Measurements from ENCODE around the gene CDCA3.
A peak's percentile ranks its signal among the peaks of the same experiment; 100 is the strongest.
"Not testable (repeated sequence)": the region's sequence is repeated elsewhere in the genome, so short reads cannot be mapped to it uniquely, and the experiment has no call there.

CDCA3 gene
- 1.3 to 2.5 (median 2.3) reads per million in 4 experiments for total RNA-seq

DNA sequence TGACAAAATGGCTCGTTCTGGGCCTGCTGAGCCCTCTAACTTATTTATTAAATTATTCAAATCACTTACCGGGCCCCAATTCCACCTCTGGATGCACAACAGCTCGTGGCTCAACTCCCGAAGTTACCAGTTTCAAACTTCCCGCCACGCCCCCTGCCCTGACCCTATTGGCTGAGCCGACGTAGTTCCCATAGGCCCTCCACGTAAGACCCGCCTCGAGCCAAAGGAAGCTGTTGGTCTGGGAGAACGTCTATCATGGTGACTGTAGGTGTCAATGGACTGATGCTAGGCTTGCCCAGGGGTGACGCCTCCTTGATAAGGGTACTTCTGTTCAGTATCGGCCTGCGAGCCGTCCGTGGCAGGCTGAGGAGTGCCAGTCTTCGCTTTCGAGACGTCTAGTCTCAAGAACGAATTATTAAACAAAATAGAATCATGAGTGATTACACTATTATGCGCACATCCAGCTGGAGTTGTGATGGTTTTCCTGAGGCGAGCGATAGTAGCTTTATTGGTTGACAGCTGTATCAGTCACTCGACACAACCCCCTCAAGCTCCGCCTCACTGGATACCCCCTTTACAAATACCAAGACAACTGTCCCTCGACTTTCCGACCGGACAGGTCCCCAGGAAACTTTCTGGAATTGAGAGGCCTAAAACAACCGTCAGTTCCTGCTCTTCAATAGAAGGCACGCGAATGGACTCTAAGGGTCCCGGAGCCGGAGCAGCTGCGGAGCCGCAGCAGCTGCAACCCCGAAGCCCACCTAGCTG, at the start of gene CDCA3:
TSS of gene CDCA3 (minus strand) at position 134 of the 768 bp plus-strand sequence. CDS start 334 bp downstream, outside the sequence.
- peak; percentile 86 for DNase-seq

DNA sequence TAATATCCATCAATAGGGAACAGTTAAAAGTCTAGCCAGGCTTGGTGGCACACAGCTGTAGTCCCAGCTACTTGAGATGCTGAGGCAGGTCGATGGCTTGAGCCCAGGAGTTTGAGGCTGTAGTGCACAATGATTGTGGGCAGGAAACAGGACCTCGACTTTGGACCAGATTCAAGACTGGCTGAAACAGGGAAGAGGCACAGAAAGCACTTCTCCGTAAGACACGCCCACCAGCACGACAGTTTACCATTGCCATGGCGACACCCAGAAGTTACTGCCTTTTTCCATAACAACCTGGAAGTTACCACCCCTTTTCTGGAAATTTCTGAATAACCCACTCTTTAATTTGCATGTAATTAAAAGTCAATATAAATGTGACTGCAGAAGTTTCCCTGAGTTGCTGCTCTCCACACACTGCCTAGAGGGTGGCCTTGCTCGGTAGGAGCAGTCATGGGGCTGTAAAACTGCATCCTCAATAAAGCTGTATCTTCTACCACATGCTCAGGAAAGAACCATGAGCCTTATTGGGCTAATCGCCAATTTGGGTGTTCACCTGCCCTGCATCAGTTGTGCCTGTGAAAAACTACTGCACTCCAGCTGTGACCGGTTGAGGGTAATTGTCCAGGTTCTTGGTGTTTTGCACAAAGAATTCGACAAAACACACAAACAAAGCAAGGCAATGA, 48.9 kb upstream of the CDCA3 start:
- no peak for DNase-seq

DNA sequence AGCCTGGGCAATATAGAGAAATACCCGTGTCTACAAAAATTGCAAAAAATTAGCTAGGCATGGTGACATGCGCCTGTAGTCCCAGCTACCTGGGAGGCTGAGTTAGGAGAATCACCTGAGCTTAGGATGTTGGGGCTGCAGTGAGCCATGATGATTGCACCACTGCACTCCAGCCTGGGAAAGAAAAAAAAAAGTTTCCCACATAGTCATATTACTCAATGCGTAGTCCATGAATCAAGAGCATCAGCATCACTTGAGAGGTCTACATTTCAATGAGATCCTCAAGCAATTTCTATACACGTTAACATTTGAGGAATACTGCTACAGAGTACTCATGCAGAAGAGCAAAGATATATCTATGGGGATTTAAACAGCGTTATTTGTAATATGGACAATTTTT, 48.3 kb upstream of the CDCA3 start:
- no peak for DNase-seq

DNA sequence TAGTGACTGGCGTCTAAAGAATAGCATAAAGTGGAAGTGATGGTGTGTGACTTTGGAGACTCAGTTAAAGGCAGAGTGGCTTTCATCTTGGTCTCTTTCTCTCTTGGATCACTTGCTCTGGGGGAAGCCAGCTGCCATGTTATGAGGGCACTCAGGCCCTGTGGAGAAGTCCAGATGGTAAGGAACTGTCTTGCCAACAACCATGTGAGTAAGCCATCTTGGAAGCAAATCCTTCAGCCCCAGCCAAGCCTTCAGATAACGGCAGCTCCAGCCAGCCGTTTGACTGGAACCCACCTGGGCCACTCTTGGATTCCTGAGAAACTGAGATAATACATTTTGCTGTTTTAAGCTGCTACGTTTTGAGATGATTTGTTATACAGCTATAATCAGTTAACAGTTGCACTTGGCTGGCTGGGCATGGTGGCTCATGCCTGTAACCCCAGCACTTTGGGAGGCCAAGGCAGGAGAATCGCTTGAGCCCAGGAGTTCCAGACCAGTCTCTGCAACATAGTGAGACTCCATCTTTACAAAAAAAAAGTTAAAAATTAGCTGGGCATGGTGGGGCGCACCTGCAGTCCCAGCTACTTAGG, 45.9 kb upstream of the CDCA3 start:
- DNase-seq: no peak

DNA sequence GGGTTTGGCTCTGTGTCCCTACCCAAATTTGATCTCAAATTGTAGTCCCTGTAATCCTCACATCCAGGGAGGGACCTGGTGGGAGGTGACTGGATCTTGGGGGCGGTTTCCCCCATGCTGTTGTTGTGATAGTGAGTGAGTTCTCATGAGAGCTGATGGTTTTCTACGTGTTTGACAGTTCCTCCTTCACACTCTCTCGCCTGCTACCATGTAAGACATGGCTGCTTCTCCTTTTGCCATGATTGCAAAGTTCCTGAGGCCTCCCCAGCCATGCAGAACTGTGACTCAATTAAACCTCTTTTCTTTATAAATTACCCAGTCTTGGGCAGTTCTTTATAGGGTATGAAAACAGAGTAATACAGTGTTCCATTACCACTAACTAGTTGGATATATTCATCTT, 43.2 kb upstream of the CDCA3 start:
- DNase-seq: no peak

DNA sequence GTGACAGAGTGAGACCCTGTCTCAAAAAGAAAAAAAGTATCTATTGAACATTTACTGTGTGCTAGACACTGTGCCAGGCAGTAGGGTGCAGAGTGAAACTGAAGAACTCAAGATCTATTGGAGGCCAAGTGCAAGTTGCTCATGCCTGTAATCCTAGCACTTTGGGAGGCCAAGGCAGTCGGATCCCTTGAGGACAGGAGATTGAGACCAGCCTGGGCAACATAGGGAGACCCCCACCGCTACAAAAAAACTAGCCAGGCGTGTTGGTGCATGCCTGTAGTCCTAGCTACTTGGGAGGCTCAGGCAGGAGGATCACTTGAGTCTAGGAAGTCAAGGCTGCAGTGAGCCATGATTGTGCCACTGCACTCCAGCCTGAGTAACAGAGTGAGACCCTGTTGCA, 41.6 kb upstream of the CDCA3 start:
- DNase-seq: not testable (repeated sequence)

DNA sequence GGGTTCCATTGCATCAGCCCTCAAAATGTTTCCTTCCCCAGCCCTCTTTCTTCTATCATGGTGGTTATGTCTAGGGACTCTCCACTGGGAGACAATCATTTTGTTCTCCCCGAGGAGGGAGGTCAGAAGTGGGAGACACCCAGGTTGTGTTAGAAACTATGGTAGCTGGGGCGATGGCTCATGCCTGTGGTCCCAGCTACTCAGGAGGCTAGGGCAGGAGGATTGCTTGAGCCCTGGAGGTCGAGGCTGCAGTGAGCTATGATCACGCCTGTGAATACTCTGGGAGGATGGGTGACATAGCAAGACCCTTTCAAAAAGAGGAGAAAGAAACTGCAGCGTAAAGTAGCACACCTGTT, 40.5 kb upstream of the CDCA3 start:
- no peak for DNase-seq

DNA sequence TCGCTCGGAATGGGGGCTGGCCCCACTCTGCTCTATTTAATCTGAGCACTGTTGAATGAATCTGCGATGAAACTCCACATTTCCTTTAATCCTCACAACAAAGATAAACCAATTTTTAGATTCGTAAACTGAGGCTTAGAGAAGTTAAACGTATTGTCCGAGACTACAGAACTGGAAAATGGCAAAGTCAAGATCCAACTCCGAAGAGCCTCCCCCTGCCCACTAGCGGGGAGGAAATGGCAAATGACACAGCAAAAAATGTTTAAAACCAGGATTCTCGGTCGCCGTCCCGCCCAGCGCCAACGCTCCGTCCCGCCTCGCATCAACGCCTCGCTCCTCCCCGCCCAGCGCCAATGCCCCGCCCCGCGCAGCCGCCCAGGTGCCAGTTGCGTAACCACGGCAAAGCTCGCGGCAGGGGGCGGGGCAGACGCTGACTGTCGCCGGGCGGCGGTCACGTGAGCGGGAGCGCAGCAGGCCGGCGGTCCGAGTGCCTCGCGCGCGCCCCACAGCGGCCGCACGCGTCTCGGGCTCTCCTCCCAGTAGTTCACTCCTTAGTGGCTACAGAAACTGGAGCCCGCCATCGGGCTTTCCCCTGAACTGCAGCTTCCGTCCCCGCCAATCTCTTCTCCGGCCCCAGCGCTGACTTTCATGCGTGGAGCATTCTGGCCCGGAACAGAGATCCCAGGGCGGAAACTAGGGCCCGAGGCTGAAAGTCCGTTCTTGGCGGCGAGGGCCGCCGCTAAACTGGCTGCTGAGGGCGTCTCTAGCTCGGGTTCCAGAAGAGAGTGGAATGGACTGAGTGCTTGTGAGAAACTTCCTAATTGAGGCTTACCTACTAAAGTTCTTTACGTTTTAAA, 39.9 kb upstream of the CDCA3 start:
- peak; percentile 97 for DNase-seq

DNA sequence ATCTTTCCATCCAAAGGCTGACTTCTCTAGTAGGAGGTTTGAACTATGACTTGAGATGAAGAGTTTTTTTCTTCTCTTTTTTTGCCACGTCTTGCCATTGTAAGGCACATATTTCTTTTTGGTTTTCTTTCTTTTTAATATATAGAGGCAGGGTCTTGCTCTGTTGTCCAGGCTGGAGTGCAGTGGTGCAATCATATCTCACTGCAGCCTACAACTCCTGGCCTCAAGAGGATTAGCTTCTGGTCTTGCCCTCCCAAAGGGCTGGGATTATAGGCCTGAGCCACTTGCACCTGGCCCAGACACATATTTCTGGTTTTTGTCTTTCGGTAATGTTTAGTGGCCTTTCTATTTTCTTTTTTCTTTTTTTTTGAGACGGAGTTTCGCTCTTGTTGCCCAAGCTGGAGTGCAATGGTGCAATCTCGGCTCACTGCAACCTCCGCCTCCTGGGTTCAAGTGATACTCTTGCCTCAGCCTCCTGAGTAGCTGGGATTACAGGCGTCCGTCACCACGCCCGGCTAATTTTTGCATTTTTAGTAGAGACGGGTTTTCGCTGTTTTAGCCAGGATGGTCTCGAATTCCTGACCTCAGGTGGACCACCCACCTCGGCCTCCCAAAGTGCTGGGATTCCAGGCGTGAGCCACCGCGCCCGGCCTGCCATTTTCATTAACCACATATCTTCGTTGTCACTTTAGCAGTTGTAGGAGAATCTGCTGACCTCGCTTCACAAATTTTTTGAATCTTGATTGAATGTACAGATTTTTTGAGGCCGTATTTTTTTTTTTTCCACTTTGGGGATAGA, 38.9 kb upstream of the CDCA3 start:
- DNase-seq: not testable (repeated sequence)

DNA sequence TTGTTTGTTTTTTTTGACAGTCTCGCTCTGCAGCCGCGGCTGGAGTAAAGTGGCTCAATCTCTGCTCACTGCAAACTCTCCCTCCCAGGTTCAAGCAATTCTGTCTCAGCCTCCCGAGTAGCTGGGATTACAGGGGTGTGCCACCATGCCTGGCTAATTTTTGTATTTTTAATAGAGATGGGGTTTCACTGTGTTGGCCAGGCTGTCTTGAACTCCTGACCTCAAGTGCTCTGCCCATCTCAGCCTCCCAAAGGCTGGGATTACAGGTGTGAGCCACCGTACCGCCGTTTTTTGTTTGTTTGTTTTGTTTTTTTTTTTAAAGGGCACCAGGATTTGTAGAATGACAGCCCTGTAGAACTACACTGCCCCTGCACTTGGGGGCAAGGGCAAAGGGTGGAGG, 37.7 kb upstream of the CDCA3 start:
- DNase-seq: not testable (repeated sequence)

DNA sequence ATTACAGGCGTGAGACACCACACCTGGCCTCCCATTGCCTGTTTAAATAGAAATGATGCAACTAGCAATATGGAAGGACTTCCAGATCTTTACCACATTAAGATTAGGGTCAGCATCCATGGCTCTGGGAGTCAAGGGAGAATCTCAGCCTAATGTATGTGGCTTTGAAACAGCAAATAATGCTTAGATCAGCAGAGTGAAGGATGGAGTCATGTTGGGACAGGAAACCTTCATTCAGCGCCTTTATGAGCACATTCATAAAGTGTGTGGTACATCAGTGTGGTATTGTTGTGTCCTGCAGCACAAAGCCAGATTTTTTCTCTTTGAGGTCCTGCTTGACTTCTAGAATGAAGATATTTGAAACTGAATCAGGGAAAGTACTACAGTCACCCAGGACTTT, 37.3 kb upstream of the CDCA3 start:
- DNase-seq: no peak

DNA sequence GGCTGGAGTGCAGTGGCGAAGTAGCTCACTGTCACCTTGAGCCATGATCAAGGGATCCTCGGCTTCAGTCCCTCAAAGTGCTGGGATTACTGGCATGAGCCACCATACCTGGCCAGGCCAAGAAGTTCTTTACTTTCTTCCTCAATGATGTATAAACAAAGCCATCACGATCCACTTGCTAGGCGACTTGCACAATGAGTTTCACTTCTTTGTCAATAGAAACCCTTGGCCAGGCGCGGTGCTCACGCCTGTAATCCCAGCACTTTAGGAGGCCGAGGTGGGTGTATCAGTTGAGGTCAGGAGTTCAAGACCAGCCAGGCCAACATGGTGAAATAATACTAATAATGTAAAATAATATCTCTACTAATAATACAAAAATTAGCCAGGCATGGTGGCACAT, 36.4 kb upstream of the CDCA3 start:
- no peak for DNase-seq

DNA sequence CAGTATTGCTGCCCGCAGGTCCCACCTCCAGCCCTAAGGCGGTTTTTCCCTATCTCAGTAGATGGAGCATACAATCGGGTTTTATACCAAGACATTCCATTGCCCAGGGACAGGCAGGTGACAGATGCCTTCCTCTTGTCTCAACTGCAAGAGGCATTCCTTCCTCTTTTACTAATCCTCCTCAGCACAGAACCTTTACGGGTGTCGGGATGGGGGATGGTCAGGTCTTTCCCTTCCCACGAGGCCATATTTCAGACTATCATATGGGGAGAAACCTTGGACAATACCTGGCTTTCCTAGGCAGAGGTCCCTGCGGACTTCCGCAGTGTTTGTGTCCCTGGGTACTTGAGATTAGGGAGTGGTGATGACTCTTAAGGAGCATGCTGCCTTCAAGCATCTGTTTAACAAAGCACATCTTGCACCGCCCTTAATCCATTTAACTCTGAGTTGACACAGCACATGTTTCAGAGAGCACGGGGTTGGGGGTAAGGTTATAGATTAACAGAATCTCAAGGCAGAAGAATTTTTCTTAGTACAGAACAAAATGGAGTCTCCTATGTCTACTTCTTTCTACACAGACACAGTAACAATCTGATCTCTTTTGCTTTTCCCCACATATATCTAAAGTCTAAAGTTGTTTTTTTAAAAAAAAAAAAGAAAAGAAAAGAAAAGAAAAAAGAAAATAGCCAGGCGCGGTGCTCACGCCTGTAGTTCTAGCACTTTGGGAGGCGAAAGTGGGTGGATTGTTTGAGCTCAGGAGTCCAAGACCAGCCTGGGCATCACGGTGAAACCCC, 35.3 kb upstream of the CDCA3 start:
- DNase-seq: not testable (repeated sequence)

DNA sequence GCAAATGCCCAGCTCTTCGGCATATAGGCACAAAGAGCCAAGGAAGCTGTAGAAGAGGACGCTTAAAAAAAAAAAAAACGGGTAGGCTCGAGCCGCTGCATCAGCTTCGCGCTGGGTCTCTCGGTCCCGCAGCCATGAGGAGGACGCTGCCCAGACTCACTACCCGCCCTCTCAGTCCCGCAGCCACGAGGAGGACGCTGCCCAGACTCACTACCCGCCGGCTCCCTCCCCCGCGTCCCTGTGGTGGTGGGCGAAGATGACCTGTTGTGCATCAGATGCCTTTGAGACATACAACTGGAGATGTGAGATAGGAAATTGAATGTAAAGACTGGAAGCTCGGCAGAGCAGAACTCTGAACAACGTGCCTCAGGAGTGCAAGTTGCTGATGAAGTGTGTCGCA, 33.5 kb upstream of the CDCA3 start:
- no peak for DNase-seq

DNA sequence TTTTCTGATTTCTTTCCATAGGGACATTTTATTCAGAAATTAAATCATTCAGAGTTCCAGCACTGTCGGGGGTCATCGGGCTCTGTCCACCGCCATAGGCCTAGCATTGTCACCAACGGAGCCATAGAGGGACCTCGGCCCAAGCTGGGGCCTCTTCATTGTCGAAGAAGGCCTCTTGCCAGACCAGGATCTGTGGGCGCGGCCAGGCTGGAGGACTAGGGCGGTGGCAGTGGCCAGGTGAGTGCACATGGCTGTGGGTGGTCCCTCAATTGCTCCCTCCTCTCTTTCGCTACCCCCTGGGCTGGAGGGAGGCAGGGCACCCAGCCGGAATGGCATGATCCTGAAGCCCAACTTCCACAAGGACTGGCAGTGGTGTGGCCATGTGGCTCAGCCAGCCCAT, 32.6 kb upstream of the CDCA3 start:
- DNase-seq: no peak

DNA sequence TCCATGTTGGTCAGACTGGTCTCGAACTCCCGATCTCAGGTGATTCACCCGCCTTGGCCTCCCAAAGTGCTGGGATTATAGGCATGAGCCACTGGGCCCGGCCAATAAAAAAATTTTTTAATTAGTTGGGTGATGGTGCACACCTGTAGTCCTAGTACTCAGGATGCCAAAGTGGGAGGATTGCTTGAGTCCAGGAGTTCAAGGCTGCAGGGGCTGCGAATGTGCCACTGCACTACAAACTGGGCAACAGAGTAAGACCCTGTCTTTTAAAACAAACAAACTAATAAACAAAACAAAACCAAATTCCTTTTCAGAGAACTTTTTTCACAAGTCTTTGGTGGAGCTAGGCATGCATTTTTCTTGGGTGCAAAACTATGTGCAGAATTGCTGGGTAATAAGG, 32.2 kb upstream of the CDCA3 start:
- no peak for DNase-seq

DNA sequence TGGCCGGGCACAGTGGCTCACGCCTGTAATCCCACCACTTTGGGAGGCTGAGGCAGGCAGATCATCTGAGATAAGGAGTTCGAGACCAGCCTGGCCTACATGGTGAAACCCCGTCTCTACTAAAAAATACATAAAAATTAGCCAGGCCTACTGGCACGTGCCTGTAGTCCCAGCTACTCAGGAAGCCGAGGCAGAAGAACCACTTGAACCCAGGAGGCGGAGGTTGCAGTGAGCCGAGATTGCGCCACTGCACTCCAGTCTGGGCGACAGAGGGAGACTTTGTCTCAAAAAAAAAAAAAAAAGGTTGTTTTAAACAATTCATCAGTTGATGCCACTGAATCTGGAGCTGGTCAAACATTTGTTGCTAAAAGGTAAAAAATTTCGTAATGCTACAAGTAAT, 28.7 kb upstream of the CDCA3 start:
- not testable (repeated sequence) for DNase-seq

DNA sequence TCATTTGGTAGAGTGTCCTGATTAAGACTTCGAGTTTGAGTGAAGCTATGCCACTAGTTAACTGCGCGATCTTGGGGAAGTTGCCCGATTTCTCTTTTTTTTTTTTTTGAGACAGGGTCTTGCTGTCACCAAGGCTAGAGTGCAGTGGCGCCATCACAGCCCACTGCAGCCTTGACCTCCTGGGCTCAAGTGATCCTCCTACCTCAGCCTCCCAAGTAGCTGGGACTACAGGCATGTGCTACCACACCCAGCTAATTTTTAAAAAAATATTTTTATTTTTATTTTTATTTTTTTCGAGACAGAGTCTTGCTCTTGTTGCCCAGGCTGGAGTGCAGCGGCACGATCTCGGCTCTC, 22.9 kb upstream of the CDCA3 start:
- DNase-seq: not testable (repeated sequence)

DNA sequence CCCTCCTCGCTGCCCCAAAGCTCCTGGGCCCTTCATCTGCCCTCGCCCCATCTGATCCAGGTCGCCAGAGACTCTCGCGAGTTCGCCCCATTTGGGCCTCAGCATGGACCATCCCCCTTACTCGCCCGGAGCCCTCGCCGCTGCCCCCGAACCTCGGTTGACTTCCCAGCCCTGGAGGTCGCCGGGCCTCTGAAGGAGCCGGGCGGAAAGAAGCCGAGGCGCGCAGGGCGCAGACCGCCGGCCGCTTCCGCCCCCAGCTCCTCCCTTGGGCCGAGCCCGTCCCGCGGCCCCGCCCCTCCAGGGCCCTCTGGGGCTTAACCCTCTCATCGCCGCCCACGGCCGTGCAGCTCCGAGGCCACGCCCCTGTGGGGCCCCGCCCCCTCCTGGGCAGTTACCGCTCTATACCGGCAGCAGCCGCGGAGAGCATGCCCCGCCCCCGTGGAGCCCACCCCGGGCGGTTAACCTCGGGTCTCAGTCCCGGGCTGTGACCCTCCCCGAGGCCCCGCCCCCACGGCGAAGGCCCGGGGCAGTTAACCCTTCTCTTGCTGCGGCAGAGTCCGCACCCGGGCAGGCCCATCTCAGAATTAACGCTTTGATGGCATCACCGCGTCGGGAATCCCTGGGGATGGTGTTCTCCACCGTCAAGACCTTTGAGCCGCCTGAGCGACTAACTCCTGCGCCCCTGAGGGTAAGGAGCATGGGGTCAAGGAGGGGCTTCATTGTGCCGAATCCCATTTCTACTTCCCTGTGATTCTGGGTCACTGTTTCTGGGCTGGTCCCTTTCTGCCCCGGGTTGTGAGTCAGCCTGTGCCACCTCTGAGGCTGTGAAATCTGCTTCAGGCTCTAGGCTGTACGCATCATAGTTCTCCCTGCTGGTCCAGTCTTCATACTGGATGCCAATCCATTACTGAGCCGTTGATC, 22.3 kb upstream of the CDCA3 start, which contains the start of gene SPSB2:
TSS of gene SPSB2 (minus strand) at position 210 of the 921 bp plus-strand sequence. CDS start 402 bp downstream, outside the sequence.
- peak; percentile 96 for DNase-seq
